Tibial nerve (tissue), 4 donors: ENCODE results near the gene PLEKHA7.

Experiments
- EP300 ChIP-seq, 2 donors: sonication (generic); formaldehyde crosslinking; IDR thresholded peaks; one replicate each; pipeline ENCODE4 v1.6.1; 2017; ENCODE audit warnings: antibody characterized with exemption in 2 of 2, mild to moderate bottlenecking in 1 of 2
- POLR2A ChIP-seq, 2 donors: fragments of 450-650 bp; IDR thresholded peaks; one replicate each; pipeline ENCODE4 v1.6.1; 2017; ENCODE audit warnings: antibody characterized with exemption in 2 of 2, mild to moderate bottlenecking in 2 of 2, moderate library complexity in 2 of 2
- TF ChIP-seq, protein P1 (sequence below), 5 experiments: fragments of 200-600 bp in 3 of 5; fragments of 450-650 bp in 2 of 5; sonication (generic) in 3 of 5; IDR thresholded peaks; one replicate each; pipeline ENCODE4 v1.5.1; 2016 to 2019; ENCODE audit warnings: antibody characterized with exemption in 5 of 5, mild to moderate bottlenecking in 3 of 5, moderate library complexity in 2 of 5

GRCh38 chr11:16834384-16834783 is 179.8 kb downstream of the PLEKHA7 start:
- TF ChIP-seq POLR2A (IDR thresholded peaks at IDR 0.05) (no peak), EP300 (IDR thresholded peaks at IDR 0.05) (no peak)
- TF ChIP-seq, protein P1, sequence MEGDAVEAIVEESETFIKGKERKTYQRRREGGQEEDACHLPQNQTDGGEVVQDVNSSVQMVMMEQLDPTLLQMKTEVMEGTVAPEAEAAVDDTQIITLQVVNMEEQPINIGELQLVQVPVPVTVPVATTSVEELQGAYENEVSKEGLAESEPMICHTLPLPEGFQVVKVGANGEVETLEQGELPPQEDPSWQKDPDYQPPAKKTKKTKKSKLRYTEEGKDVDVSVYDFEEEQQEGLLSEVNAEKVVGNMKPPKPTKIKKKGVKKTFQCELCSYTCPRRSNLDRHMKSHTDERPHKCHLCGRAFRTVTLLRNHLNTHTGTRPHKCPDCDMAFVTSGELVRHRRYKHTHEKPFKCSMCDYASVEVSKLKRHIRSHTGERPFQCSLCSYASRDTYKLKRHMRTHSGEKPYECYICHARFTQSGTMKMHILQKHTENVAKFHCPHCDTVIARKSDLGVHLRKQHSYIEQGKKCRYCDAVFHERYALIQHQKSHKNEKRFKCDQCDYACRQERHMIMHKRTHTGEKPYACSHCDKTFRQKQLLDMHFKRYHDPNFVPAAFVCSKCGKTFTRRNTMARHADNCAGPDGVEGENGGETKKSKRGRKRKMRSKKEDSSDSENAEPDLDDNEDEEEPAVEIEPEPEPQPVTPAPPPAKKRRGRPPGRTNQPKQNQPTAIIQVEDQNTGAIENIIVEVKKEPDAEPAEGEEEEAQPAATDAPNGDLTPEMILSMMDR (IDR thresholded peaks at IDR 0.05) = no peak
